ENCODE data around the gene TAPBPL.

- TF ChIP-seq EGR1 (IDR thresholded peaks at IDR 0.05) (no peak), TAF1 (IDR thresholded peaks at IDR 0.05; ENCODE audit: low read depth) (no peak), CEBPB (IDR thresholded peaks at IDR 0.05) (no peak), USF1 (IDR thresholded peaks at IDR 0.05) (no peak), YY1 (IDR thresholded peaks at IDR 0.05; ENCODE audit: low read depth) (no peak), EP300 (IDR thresholded peaks at IDR 0.05; ENCODE audit: borderline replicate concordance) (no peak), TCF12 (IDR thresholded peaks at IDR 0.05; ENCODE audit: low read depth) (no peak), CREB1 (IDR thresholded peaks at IDR 0.05; ENCODE audit: low read depth) (no peak), MAX (IDR thresholded peaks at IDR 0.05) (no peak), FOXM1 (IDR thresholded peaks at IDR 0.05; ENCODE audit: borderline replicate concordance, low read depth) (no peak)
Measured at GRCh38 chr12:6407236-6407954, 44.4 kb upstream of the TAPBPL start.

All from Ishikawa (cell line).